Kidney (tissue), 14 donors: ENCODE measurements around the gene SCN1A. TPM values are rescaled to one million over a fixed set of nuclear protein-coding genes. Genes with fewer than 3 reads are reported as not detected.

Experiments
- DNase-seq, 5 donors: peaks; one replicate each; pipeline ENCODE4 v3.0.0-alpha.2; 2013 to 2020
- FAIRE-seq: peaks from 2 replicates; lab custom pipeline; 2012; peaks lifted over from hg19 to GRCh38; lab: Jason Lieb, UNC
- H3K27ac ChIP-seq, 2 donors: one replicate each; pipeline ENCODE4 v1.7.0; 2013; ENCODE audit warnings: low read depth in 2 of 2, low read length in 2 of 2, inconsistent platforms in 1 of 2
- H3K27me3 ChIP-seq: one replicate; pipeline ENCODE4 v1.7.1; 2013; ENCODE audit warnings: low read length, inconsistent platforms; ENCODE audit not compliant: control insufficient read depth, insufficient read depth
- H3K36me3 ChIP-seq, 3 donors: one replicate each; pipeline versions ENCODE4 v1.7.0 to v1.7.1; 2013; ENCODE audit warnings: low read length in 3 of 3, control low read depth in 1 of 3, inconsistent platforms in 1 of 3; ENCODE audit not compliant: insufficient read depth in 3 of 3, control insufficient read depth in 2 of 3
- H3K4me1 ChIP-seq, 3 donors: one replicate each; pipeline versions ENCODE4 v1.7.0 to v1.7.1; 2013; ENCODE audit warnings: low read length in 3 of 3, inconsistent platforms in 1 of 3, low read depth in 1 of 3; ENCODE audit not compliant: control insufficient read depth in 2 of 3, insufficient read depth in 2 of 3
- H3K4me3 ChIP-seq, 3 donors: one replicate each; pipeline versions ENCODE4 v1.7.0 to v1.8.1; 2013; ENCODE audit warnings: low read length in 3 of 3, control low read depth in 1 of 3, inconsistent platforms in 1 of 3
- H3K9ac ChIP-seq, 3 donors: one replicate each; pipeline versions ENCODE4 v1.7.0 to v1.7.1; 2013; ENCODE audit warnings: low read length in 3 of 3, control low read depth in 1 of 3, inconsistent platforms in 1 of 3
- H3K9me3 ChIP-seq, 3 donors: one replicate each; pipeline versions ENCODE4 v1.7.0 to v1.7.1; 2013; ENCODE audit warnings: low read length in 3 of 3, control low read depth in 1 of 3, inconsistent platforms in 1 of 3; ENCODE audit not compliant: control insufficient read depth in 2 of 3, insufficient read depth in 1 of 3
- CTCF ChIP-seq: IDR thresholded peaks from 3 replicates; pipeline ENCODE4 v1.5.1; 2012; ENCODE audit warnings: mild to moderate bottlenecking, moderate library complexity, borderline replicate concordance; ENCODE audit not compliant: insufficient read depth; ENCODE audit errors: extremely low read depth
- intact Hi-C: fragments of 100-400 bp; cut with DNase I; formaldehyde crosslinking; loops from one replicate; pipeline ENCODE4 v1.11.1; 2022
- polyA plus RNA-seq: library from polyadenylated mRNA; stranded (reverse); fragments of 350-450 nt; fragmentation: Illumina TruSeq; extraction: RNeasy Lipid Tissue Mini Kit (QIAGEN cat#74804); gene quantifications from one replicate; pipeline ENCODE4 v1.2.3, GENCODE V29; 2014; ENCODE audit warnings: low read depth, low replicate concordance; ENCODE audit not compliant: insufficient read depth
- total RNA-seq: library from RNA; stranded (reverse); fragmentation: NEBNext Ultra II Directional; extraction: Animal tissue kit (Norgen Biotek cat#: 25700); gene quantifications from one replicate; pipeline ENCODE4 v1.2.1, GENCODE V29; 2021
- donor health status: control.
- donor health status: control.
- donor health status: control.
- donor health status: control.
- donor health status: control.
- donor health status: DM: yes; HTN: yes; CAD: no.
- donor health status: Normal renal cell carcinoma (clear cell type).

The SCN1A gene
- total and polyA plus RNA-seq, 2 donors from 2014 or later, result not detected

- Histone ChIP-seq H3K36me3 (no peaks in the 10 kb centered on the region), H3K9me3 (no peaks in the 10 kb centered on the region), H3K4me3 (no peak overlapping the region), H3K9ac (no peak overlapping the region), H3K27ac (no peak overlapping the region), H3K4me1 (no peaks in the 10 kb centered on the region), H3K27me3 (no peaks in the 10 kb centered on the region)
- intact Hi-C loops, result no loop called here
- DNase-seq (no peak), FAIRE-seq (no peak)
- TF ChIP-seq CTCF, result no peak
These were observed 57.6 kb downstream of the SCN1A start for GRCh38 chr2:166070231-166070630.

GRCh38 chr2:166068981-166069380 lies 58.8 kb downstream of the SCN1A start:
- H3K9me3 ChIP-seq, result no peaks in the 10 kb centered on the region
- DNase-seq, result no peak
- no peak for TF ChIP-seq CTCF
- no peaks in the 10 kb centered on the region for H3K36me3 ChIP-seq
- intact Hi-C loops, result no loop called here
- no peak overlapping the region for H3K4me3 ChIP-seq
- no peak overlapping the region for H3K27ac ChIP-seq
- H3K9ac ChIP-seq, result no peak overlapping the region
- no peaks in the 10 kb centered on the region for H3K27me3 ChIP-seq
- FAIRE-seq, result no peak
- H3K4me1 ChIP-seq, result no peaks in the 10 kb centered on the region

GRCh38 chr2:166067229-166067628 lies 60.6 kb downstream of the SCN1A start:
- Histone ChIP-seq H3K9me3 (no peaks in the 10 kb centered on the region), H3K9ac (no peak overlapping the region), H3K27me3 (no peaks in the 10 kb centered on the region), H3K4me3 (no peak overlapping the region), H3K27ac (no peak overlapping the region), H3K36me3 (no peaks in the 10 kb centered on the region), H3K4me1 (no peaks in the 10 kb centered on the region)
- DNase-seq, result no peak
- no peak for FAIRE-seq
- no peak for TF ChIP-seq CTCF
- intact Hi-C loops, result no loop called here

- Histone ChIP-seq H3K36me3 (no peaks in the 10 kb centered on the region), H3K27ac (no peak overlapping the region), H3K27me3 (no peaks in the 10 kb centered on the region), H3K9ac (no peak overlapping the region), H3K4me3 (no peak overlapping the region), H3K4me1 (no peaks in the 10 kb centered on the region), H3K9me3 (no peaks in the 10 kb centered on the region)
- no peak for TF ChIP-seq CTCF
- intact Hi-C loops, result no loop called here
- FAIRE-seq, result no peak
- no peak for DNase-seq
These were observed 67.6 kb downstream of the SCN1A start for GRCh38 chr2:166060191-166060590.
